Endothelial cell of umbilical vein (primary cell): ENCODE measurements around the gene SLC1A7. TPM values are rescaled to one million over a fixed set of nuclear protein-coding genes. Genes with fewer than 3 reads are reported as not detected.

Experiments
- BruUV-seq: library from RNA; stranded (reverse); fragments of 400-500 nt; replicated peaks from 2 replicates; lab custom pipeline; 2021; lab: Mats Ljungman, UMichigan
- CTCF ChIA-PET: fragments of 300-600, 350-600 bp; sonication (Branson Sonifier 250); formaldehyde crosslinking; loops from one replicate; lab custom pipeline; 2021; ENCODE audit warnings: antibody characterized with exemption, inconsistent platforms; lab: Charles Lee
- POLR2A ChIA-PET: fragments of 300-600, 350-600 bp; sonication (Branson Sonifier 250); formaldehyde crosslinking; loops from one replicate; lab custom pipeline; 2021; ENCODE audit warnings: antibody characterized with exemption, inconsistent platforms; lab: Charles Lee
- DNase-seq: peaks from one replicate; pipeline ENCODE4 v3.0.0-alpha.2; 2011; ENCODE audit warnings: low read depth, low spot score
- FAIRE-seq: peaks from 2 replicates; lab custom pipeline; 2011; peaks lifted over from hg19 to GRCh38; lab: Jason Lieb, UNC
- H2AFZ ChIP-seq: 2 replicates; pipeline ENCODE4 v1.6.0; 2012; ENCODE audit warnings: low read depth, low read length, control low read depth, inconsistent platforms
- H3K27ac ChIP-seq: 2 replicates; pipeline ENCODE4 v1.5.1; 2011; ENCODE audit warnings: low read depth, mild to moderate bottlenecking, control low read depth, low read length, moderate library complexity; ENCODE audit not compliant: insufficient read depth
- H3K27me3 ChIP-seq, 2 experiments: 2 replicates each; pipeline versions ENCODE4 v1.6.0 to v1.6.1; 2011; ENCODE audit warnings: low read length in 2 of 2, mixed read lengths in 1 of 2; ENCODE audit not compliant: control insufficient read depth in 2 of 2, insufficient read depth in 2 of 2
- H3K36me3 ChIP-seq, 2 experiments: 2 replicates in 1 of 2; 3 replicates in 1 of 2; pipeline ENCODE4 v1.5.1; 2011; ENCODE audit warnings: low read length in 2 of 2, mild to moderate bottlenecking in 1 of 2, moderate library complexity in 1 of 2; ENCODE audit not compliant: control insufficient read depth in 2 of 2, insufficient read depth in 2 of 2; ENCODE audit errors: extremely low read depth in 1 of 2
- H3K4me1 ChIP-seq: 3 replicates; pipeline ENCODE4 v1.5.1; 2011; ENCODE audit warnings: mild to moderate bottlenecking, low read length; ENCODE audit not compliant: control insufficient read depth, insufficient read depth; ENCODE audit errors: extremely low read depth
- H3K4me2 ChIP-seq: 2 replicates; pipeline ENCODE4 v1.6.1; 2011; ENCODE audit warnings: low read length, control low read depth, mixed read lengths; ENCODE audit not compliant: insufficient read depth
- H3K4me3 ChIP-seq, 3 experiments: fragments of 200-600 bp in 1 of 3; sonication (generic), shearing (Covaris generic) in 1 of 3; replicated peaks in 1 of 3; 2 replicates each; pipeline ENCODE4 v1.5.1; 2011 to 2016; ENCODE audit warnings: control low read depth in 3 of 3, low read length in 3 of 3, mild to moderate bottlenecking in 2 of 3, inconsistent platforms in 1 of 3, low read depth in 1 of 3, moderate library complexity in 1 of 3; ENCODE audit not compliant: insufficient read depth in 1 of 3
- H3K79me2 ChIP-seq: 2 replicates; pipeline ENCODE4 v1.6.0; 2012; ENCODE audit warnings: low read length, inconsistent platforms; ENCODE audit not compliant: control insufficient read depth, insufficient read depth
- H3K9ac ChIP-seq: replicated peaks from 2 replicates; pipeline ENCODE3; 2011; ENCODE audit warnings: low read length, control low read depth; ENCODE audit not compliant: insufficient read depth; ENCODE audit errors: extremely low read depth
- H3K9me1 ChIP-seq: replicated peaks from 3 replicates; pipeline ENCODE4 v1.6.0; 2011; ENCODE audit warnings: mild to moderate bottlenecking, low read length; ENCODE audit not compliant: control insufficient read depth, insufficient read depth; ENCODE audit errors: extremely low read depth
- H3K9me3 ChIP-seq: replicated peaks from 2 replicates; pipeline ENCODE4 v1.5.1; 2012; ENCODE audit warnings: low read length, inconsistent platforms; ENCODE audit not compliant: control insufficient read depth, insufficient read depth
- H4K20me1 ChIP-seq: replicated peaks from 2 replicates; pipeline ENCODE3; 2011; ENCODE audit warnings: mild to moderate bottlenecking, low read length; ENCODE audit not compliant: control insufficient read depth, insufficient read depth; ENCODE audit errors: extremely low read depth
- EZH2 ChIP-seq: IDR thresholded peaks from 2 replicates; pipeline ENCODE4 v1.6.1; 2012; ENCODE audit warnings: borderline replicate concordance, low read depth, mild to moderate bottlenecking, moderate library complexity, low read length, inconsistent platforms; ENCODE audit not compliant: severe bottlenecking
- FOS ChIP-seq: IDR thresholded peaks from 2 replicates; pipeline ENCODE4 v1.6.1; 2011; ENCODE audit warnings: mild to moderate bottlenecking, low read length, moderate library complexity, borderline replicate concordance; ENCODE audit not compliant: insufficient read depth
- GATA2 ChIP-seq: IDR thresholded peaks from 2 replicates; pipeline ENCODE4 v1.7.0; 2011; ENCODE audit warnings: low read depth, mild to moderate bottlenecking, moderate library complexity, mixed read lengths, low read length; ENCODE audit not compliant: insufficient read length, insufficient read depth
- JUN ChIP-seq: IDR thresholded peaks from 2 replicates; pipeline ENCODE4 v1.6.1; 2011; ENCODE audit warnings: borderline replicate concordance, low read depth; ENCODE audit not compliant: insufficient read length, insufficient read depth
- MYC ChIP-seq: IDR thresholded peaks from one replicate; pipeline ENCODE4 v1.6.1; 2011; ENCODE audit warnings: mild to moderate bottlenecking, low read depth, low read length
- dilution Hi-C: fragments of 300-500 bp; cut with MboI; formaldehyde crosslinking; loops from one replicate; pipeline ENCODE4 v1.15.0; 2019; ENCODE audit warnings: low sequenced_read_pairs; ENCODE audit not compliant: extremely low pct_ligation_motif_present
- intact Hi-C: fragments of 100-400 bp; cut with micrococcal nuclease; formaldehyde crosslinking; loops from one replicate; pipeline ENCODE4 v1.10.0; 2022
- polyA plus RNA-seq, 4 experiments: library from polyadenylated mRNA; depleted of rRNA in 3 of 4; stranded (reverse) in 3 of 4; unstranded in 1 of 4; fragments of >200 nt; gene quantifications; 2 replicates each; pipeline versions ENCODE4 v1.2.1 to v1.2.3, GENCODE V29; 2011 to 2012; ENCODE audit warnings: missing spikeins in 1 of 4
- total RNA-seq: library from RNA; stranded (reverse); gene quantifications from 2 replicates; pipeline ENCODE4 v1.2.3, GENCODE V29; 2021

The SLC1A7 gene
- total and polyA plus RNA-seq, 2 donors (not counting 3 experiments of a cell fraction or from before 2014, with no cell fraction given): not detected

DNA sequence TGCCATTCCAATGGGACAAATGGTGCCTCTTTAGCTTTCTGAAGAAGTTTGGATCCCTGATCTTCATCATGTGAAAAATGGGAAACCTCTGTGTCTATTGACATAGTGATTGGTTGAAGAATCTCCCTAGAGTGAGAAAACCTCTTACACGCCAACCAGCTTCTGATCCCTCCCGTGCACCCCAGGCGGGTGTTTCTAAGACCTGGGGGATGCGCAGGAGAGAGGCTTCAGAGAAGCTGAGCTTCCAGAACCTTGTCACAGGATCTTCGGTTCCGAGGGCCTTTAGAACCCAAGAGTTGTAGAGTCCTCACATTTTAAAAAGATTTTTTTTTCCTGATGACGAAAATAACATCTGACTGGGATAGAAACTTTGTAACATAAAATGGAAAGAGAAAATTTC lies 69.2 kb downstream of the SLC1A7 start:
- TF ChIP-seq FOS (no peak), EZH2 (no peak), JUN (no peak), MYC (no peak)
- Histone ChIP-seq H4K20me1 (no peaks in the 10 kb centered on the region), H3K9me3 (no peaks in the 10 kb centered on the region), H2AFZ (no peak overlapping the region), H3K79me2 (no peaks in the 10 kb centered on the region), H3K4me2 (no peak overlapping the region), H3K9me1 (no peaks in the 10 kb centered on the region), H3K27ac (no peak overlapping the region), H3K36me3 (no peaks in the 10 kb centered on the region), H3K4me1 (no peaks in the 10 kb centered on the region), H3K4me3 (no peak overlapping the region), H3K27me3 (no peaks in the 10 kb centered on the region), H3K9ac (no peak overlapping the region)
- FAIRE-seq (no peak), DNase-seq (no peak)
- ChIA-PET POLR2A (no interaction called here), CTCF (no interaction called here)
- no TSS peak for BruUV-seq
- dilution Hi-C loops: no loop called here
- intact Hi-C loops: no loop called here

DNA sequence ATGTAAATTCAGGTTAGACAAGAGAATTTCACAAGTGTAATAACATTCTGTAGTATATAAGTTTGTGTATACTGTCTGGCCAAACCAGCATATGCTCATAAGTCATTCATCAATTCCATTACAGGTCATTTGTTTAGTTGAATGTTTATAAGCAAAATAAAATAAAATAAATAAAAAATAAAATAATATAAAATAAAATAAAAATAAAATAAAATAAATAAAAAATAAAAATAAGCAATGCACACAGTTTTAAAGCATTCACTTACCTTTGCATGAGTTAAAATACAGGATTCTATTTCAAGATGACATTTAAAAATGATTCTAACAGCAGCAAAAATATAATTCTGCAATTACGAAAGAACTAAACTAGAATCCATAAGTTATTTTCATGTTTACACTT lies 70.5 kb downstream of the SLC1A7 start:
- Histone ChIP-seq H3K4me1 (no peaks in the 10 kb centered on the region), H3K36me3 (no peaks in the 10 kb centered on the region), H3K4me2 (no peak overlapping the region), H3K4me3 (no peak overlapping the region), H3K9ac (no peak overlapping the region), H3K9me1 (no peaks in the 10 kb centered on the region), H3K27me3 (no peaks in the 10 kb centered on the region), H3K27ac (no peak overlapping the region), H4K20me1 (no peaks in the 10 kb centered on the region), H3K9me3 (no peaks in the 10 kb centered on the region), H3K79me2 (no peaks in the 10 kb centered on the region), H2AFZ (no peak overlapping the region)
- FAIRE-seq (no peak), DNase-seq (no peak)
- BruUV-seq: no TSS peak
- dilution Hi-C loops: no loop called here
- intact Hi-C loops: no loop called here
- CTCF ChIA-PET: interaction anchor here (1.1 to 1.5 kb wide), 3 partner anchors 16 to 110 kb away, joined by 3 to 4 read pairs (median 4); no protein-coding TSS in a partner anchor
- TF ChIP-seq GATA2: no peak
- TF ChIP-seq EZH2: no peak
- POLR2A ChIA-PET: no interaction called here
